Breast epithelium (tissue), 4 donors: Measurements from ENCODE around the gene ANKS1B. TPM values are rescaled to one million over a fixed set of nuclear protein-coding genes. Genes with fewer than 3 reads are reported as not detected.
"Not testable (repeated sequence)": the region's sequence is repeated elsewhere in the genome, so short reads cannot be mapped to it uniquely, and the experiment has no call there.

Experiments
- DNase-seq, 2 donors: peaks; one replicate each; pipeline ENCODE4 v3.0.0-alpha.2; 2019; ENCODE audit warnings: low spot score in 2 of 2
- H3K27ac ChIP-seq, 2 donors: fragments of 200-600 bp; sonication (generic) in 1 of 2; one replicate each; pipeline ENCODE4 v1.5.1; 2016 to 2019; ENCODE audit warnings: mild to moderate bottlenecking in 1 of 2
- H3K27me3 ChIP-seq, 2 donors: fragments of 200-600 bp; sonication (generic) in 1 of 2; one replicate each; pipeline versions ENCODE4 v1.5.1 to v1.6.0; 2017 to 2019; ENCODE audit warnings: control low read depth in 1 of 2, mild to moderate bottlenecking in 1 of 2
- H3K36me3 ChIP-seq: fragments of 200-600 bp; one replicate; pipeline ENCODE4 v1.5.1; 2019
- H3K4me1 ChIP-seq, 2 donors: fragments of 200-600 bp; sonication (generic); one replicate each; pipeline ENCODE4 v1.5.1; 2016 to 2019; ENCODE audit warnings: control low read depth in 1 of 2
- H3K4me3 ChIP-seq, 3 donors: fragments of 200-600 bp; sonication (generic); 1 replicate in 2 of 3; 2 replicates in 1 of 3; pipeline ENCODE4 v1.5.1; 2016 to 2019; ENCODE audit warnings: mild to moderate bottlenecking in 3 of 3, moderate library complexity in 2 of 3
- H3K9me3 ChIP-seq, 2 donors: fragments of 200-600 bp; sonication (generic) in 1 of 2; one replicate each; pipeline ENCODE4 v1.5.1; 2016 to 2019; ENCODE audit warnings: control low read depth in 1 of 2
- POLR2A ChIP-seq: fragments of 450-650 bp; IDR thresholded peaks from one replicate; pipeline ENCODE4 v1.6.1; 2016; ENCODE audit warnings: antibody characterized with exemption, mild to moderate bottlenecking, moderate library complexity
- POLR2AphosphoS5 ChIP-seq, 3 donors: sonication (generic); formaldehyde crosslinking; IDR thresholded peaks; one replicate each; pipeline ENCODE4 v1.6.1; 2017; ENCODE audit warnings: antibody characterized with exemption in 3 of 3
- intact Hi-C: fragments of 100-400 bp; cut with DNase I; formaldehyde crosslinking; loops from one replicate; pipeline ENCODE4 v1.15.1; 2023; ENCODE audit warnings: low total_unique reads
- total RNA-seq, 3 donors: library from RNA; depleted of rRNA; stranded (reverse); fragments of >200 nt; gene quantifications; one replicate each; pipeline ENCODE4 v1.1.0, GENCODE V29; 2016
- TF ChIP-seq, protein P1 (sequence below), 3 donors: fragments of 450-650 bp; IDR thresholded peaks; one replicate each; pipeline ENCODE4 v1.5.1; 2016 to 2017; ENCODE audit warnings: antibody characterized with exemption in 3 of 3, mild to moderate bottlenecking in 3 of 3, moderate library complexity in 3 of 3

ANKS1B gene
- total RNA-seq, 3 donors from 2014 or later: 16.6 to 115 (median 32.4) TPM

DNA sequence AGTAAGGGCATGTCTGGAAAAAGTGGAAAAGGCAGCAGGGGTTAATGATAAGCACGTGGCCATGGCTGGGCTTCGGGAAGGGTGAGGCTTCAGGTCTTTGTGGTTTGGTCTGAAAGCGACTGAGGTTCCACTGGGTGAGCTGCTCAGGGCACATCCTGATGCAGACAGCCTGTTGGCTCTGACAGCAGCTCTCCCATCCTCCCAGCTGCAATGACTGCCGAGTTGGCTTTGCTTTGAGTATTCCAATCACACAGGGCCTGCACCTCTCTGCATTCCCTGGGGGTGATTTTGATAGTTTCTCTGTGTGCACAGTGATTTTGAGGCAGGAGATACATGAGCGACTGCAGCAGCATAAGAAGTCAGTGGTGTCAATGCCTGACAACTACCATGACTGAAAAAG lies 948.9 kb downstream of the ANKS1B start:
- Histone ChIP-seq H3K9me3 (no peaks in the 10 kb centered on the region), H3K4me3 (no peak overlapping the region), H3K27ac (no peak overlapping the region), H3K27me3 (no peaks in the 10 kb centered on the region), H3K36me3 (no peaks in the 10 kb centered on the region), H3K4me1 (no peaks in the 10 kb centered on the region)
- TF ChIP-seq, protein P1, sequence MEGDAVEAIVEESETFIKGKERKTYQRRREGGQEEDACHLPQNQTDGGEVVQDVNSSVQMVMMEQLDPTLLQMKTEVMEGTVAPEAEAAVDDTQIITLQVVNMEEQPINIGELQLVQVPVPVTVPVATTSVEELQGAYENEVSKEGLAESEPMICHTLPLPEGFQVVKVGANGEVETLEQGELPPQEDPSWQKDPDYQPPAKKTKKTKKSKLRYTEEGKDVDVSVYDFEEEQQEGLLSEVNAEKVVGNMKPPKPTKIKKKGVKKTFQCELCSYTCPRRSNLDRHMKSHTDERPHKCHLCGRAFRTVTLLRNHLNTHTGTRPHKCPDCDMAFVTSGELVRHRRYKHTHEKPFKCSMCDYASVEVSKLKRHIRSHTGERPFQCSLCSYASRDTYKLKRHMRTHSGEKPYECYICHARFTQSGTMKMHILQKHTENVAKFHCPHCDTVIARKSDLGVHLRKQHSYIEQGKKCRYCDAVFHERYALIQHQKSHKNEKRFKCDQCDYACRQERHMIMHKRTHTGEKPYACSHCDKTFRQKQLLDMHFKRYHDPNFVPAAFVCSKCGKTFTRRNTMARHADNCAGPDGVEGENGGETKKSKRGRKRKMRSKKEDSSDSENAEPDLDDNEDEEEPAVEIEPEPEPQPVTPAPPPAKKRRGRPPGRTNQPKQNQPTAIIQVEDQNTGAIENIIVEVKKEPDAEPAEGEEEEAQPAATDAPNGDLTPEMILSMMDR (IDR thresholded peaks at IDR 0.05): no peak
- TF ChIP-seq POLR2AphosphoS5 (IDR thresholded peaks at IDR 0.05) (no peak), POLR2A (no peak)
- DNase-seq: no peak
- intact Hi-C loops: no loop called here

DNA sequence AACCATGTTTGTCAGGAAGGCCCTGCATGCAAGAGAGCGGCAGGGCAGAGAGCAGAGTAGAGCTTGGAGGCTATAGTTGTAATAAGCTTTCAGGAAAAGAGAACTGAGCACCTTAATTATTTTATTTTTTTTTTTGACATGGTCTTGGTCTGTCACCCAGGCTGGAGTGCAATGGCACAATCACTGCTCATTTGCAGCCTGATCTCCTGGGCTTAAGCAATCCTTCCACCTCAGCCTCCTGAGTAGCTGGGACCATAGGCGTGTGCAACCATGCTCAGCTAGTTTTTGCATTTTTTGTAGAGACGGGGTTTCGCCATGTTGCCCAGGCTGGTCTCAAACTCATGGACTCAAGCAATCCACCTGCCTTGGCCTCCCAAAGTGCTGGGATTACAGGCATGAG lies 950.5 kb downstream of the ANKS1B start:
- H3K4me1 ChIP-seq, intact Hi-C loops, DNase-seq, H3K9me3 ChIP-seq, H3K36me3 ChIP-seq, H3K27me3 ChIP-seq, H3K27ac ChIP-seq, H3K4me3 ChIP-seq: not testable (repeated sequence)

DNA sequence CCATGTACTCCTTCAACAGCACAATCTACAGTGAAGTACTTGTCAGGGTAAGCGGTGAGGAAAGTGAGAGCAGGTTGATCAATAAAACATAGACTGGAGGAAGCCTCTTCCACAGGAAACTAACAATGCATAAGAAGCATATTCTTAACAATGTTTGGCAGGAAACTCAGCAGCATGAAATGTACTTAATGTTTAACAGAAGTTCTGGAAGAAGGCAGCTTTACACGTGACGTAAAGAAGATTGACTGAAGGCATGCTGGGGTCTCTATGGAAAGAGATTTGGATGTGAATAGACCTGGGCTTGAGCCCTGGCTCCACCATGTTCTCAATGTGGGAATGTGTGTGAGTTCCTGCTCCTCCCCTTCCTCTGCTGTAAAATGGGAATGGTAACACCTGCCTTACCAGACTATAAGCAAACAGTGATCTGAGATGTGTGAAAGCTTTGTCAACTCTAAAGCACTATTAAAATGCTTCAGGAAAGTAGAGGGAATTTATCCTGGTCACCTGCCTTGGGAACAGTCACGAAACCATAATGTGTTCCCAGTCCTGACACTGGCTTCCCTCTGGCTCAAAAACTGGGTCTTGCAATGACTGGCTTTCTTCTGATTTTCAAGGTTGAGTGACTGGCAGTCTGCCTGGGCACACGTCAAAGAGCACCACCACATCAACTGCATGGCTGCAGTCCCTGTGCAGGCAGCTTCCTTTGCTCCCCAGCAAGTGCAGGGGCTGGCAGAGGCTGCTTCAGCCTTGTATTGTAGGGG lies 955.0 kb downstream of the ANKS1B start:
- Histone ChIP-seq H3K9me3 (no peaks in the 10 kb centered on the region), H3K27me3 (no peaks in the 10 kb centered on the region), H3K4me3 (no peak overlapping the region), H3K4me1 (no peaks in the 10 kb centered on the region), H3K36me3 (no peaks in the 10 kb centered on the region), H3K27ac (no peak overlapping the region)
- intact Hi-C loops: no loop called here
- no peak for TF ChIP-seq POLR2AphosphoS5 (IDR thresholded peaks at IDR 0.05)
- TF ChIP-seq, protein P1 (IDR thresholded peaks at IDR 0.05): no peak
- TF ChIP-seq POLR2A: no peak
- no peak for DNase-seq

DNA sequence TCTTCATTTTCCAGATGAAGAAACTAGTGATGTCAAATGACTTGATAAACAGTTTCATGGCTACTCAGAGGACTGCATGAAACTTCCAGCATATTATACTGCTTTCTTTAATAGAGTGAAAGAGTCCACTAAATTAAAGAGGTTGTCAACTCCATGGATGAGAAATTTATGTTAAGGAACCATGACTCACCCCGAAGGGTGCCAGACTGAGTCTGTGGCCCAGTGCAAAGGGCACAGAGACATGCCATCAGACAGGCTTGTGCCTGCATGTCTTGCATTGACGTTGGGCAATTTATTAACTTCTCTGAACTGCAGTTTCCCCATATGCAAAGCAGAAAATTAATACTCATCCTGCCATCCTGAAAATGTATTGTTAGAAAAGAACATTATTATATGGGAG lies 957.3 kb downstream of the ANKS1B start:
- H3K4me1 ChIP-seq: no peaks in the 10 kb centered on the region
- no peak overlapping the region for H3K4me3 ChIP-seq
- H3K27ac ChIP-seq: no peak overlapping the region
- H3K36me3 ChIP-seq: no peaks in the 10 kb centered on the region
- DNase-seq: no peak
- intact Hi-C loops: no loop called here
- no peaks in the 10 kb centered on the region for H3K27me3 ChIP-seq
- TF ChIP-seq POLR2AphosphoS5 (IDR thresholded peaks at IDR 0.05): no peak
- TF ChIP-seq, protein P1 (IDR thresholded peaks at IDR 0.05): no peak
- no peak for TF ChIP-seq POLR2A
- H3K9me3 ChIP-seq: no peaks in the 10 kb centered on the region

DNA sequence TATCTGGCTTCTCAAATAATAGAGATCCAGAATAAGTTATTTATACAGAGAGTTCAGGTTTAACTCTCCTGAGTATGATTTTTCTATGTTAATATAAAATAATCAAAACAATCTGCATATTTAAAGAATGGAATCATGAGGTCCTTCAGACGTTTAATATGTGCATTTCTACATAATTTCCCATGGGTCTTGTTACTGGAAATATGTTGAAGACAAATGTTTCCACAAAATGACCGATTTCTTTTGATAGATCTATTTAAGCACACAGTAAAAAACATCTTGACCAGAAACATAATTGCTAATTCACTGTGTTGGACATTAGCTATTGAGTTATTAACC lies 957.7 kb downstream of the ANKS1B start:
- no peak overlapping the region for H3K4me3 ChIP-seq
- no peaks in the 10 kb centered on the region for H3K4me1 ChIP-seq
- no peak overlapping the region for H3K27ac ChIP-seq
- DNase-seq: no peak
- no peaks in the 10 kb centered on the region for H3K27me3 ChIP-seq
- intact Hi-C loops: no loop called here
- H3K36me3 ChIP-seq: no peaks in the 10 kb centered on the region
- H3K9me3 ChIP-seq: no peaks in the 10 kb centered on the region
- TF ChIP-seq, protein P1 (IDR thresholded peaks at IDR 0.05): no peak
- TF ChIP-seq POLR2AphosphoS5 (IDR thresholded peaks at IDR 0.05) (no peak), POLR2A (no peak)
